Measurements from ENCODE around the gene MYH9.
"Not testable (repeated sequence)": the region's sequence is repeated elsewhere in the genome, so short reads cannot be mapped to it uniquely, and the experiment has no call there.

Gene MYH9

GRCh38 chr22:36298118-36298517 is 89.6 kb downstream of the MYH9 start:
- Histone ChIP-seq H3K27me3 (ENCODE audit: insufficient read depth, low read length) (no peaks in the 10 kb centered on the region), H3K36me3 (ENCODE audit: insufficient read depth, low read depth, low read length) (peaks cover 100% of the 10 kb centered on the region), H3K27ac (ENCODE audit: low read length) (no peak overlapping the region), H3K9me3 (ENCODE audit: insufficient read depth, low read depth, low read length) (no peaks in the 10 kb centered on the region), H3K4me3 (ENCODE audit: low read length) (no peak overlapping the region), H3K4me1 (ENCODE audit: insufficient read depth, low read length) (no peaks in the 10 kb centered on the region), H3K9ac (ENCODE audit: low read depth, low read length) (no peak overlapping the region)

GRCh38 chr22:36297568-36297967 is 90.2 kb downstream of the MYH9 start:
- no peaks in the 10 kb centered on the region for H3K4me1 ChIP-seq (ENCODE audit: insufficient read depth, low read length)
- H3K27ac ChIP-seq (ENCODE audit: low read length): no peak overlapping the region
- H3K27me3 ChIP-seq (ENCODE audit: insufficient read depth, low read length): no peaks in the 10 kb centered on the region
- H3K9ac ChIP-seq (ENCODE audit: low read depth, low read length): no peak overlapping the region
- H3K4me3 ChIP-seq (ENCODE audit: low read length): no peak overlapping the region
- no peaks in the 10 kb centered on the region for H3K9me3 ChIP-seq (ENCODE audit: insufficient read depth, low read depth, low read length)
- H3K36me3 ChIP-seq (ENCODE audit: insufficient read depth, low read depth, low read length): peaks cover 100% of the 10 kb centered on the region

- H3K4me1 ChIP-seq (ENCODE audit: insufficient read depth, low read length): no peaks in the 10 kb centered on the region
- H3K36me3 ChIP-seq (ENCODE audit: insufficient read depth, low read depth, low read length): peaks cover 100% of the 10 kb centered on the region
- no peak overlapping the region for H3K4me3 ChIP-seq (ENCODE audit: low read length)
- no peak overlapping the region for H3K9ac ChIP-seq (ENCODE audit: low read depth, low read length)
- no peak overlapping the region for H3K27ac ChIP-seq (ENCODE audit: low read length)
- H3K27me3 ChIP-seq (ENCODE audit: insufficient read depth, low read length): no peaks in the 10 kb centered on the region
- H3K9me3 ChIP-seq (ENCODE audit: insufficient read depth, low read depth, low read length): 0 out of 2 replicates have a peak, but pooled peaks cover 2% of the 10 kb centered on the region
Measured at GRCh38 chr22:36296690-36297089, 91.1 kb downstream of the MYH9 start.

GRCh38 chr22:36295247-36295646 is 92.5 kb downstream of the MYH9 start:
- Histone ChIP-seq H3K27ac (ENCODE audit: low read length) (no peak overlapping the region), H3K9me3 (ENCODE audit: insufficient read depth, low read depth, low read length) (0 out of 2 replicates have a peak, but pooled peaks cover 3% of the 10 kb centered on the region), H3K4me3 (ENCODE audit: low read length) (no peak overlapping the region), H3K4me1 (ENCODE audit: insufficient read depth, low read length) (no peaks in the 10 kb centered on the region), H3K36me3 (ENCODE audit: insufficient read depth, low read depth, low read length) (peaks cover 88% of the 10 kb centered on the region), H3K27me3 (ENCODE audit: insufficient read depth, low read length) (no peaks in the 10 kb centered on the region), H3K9ac (ENCODE audit: low read depth, low read length) (no peak overlapping the region)

GRCh38 chr22:36294801-36295200 is 93.0 kb downstream of the MYH9 start:
- Histone ChIP-seq H3K9me3 (ENCODE audit: insufficient read depth, low read depth, low read length) (0 out of 2 replicates have a peak, but pooled peaks cover 3% of the 10 kb centered on the region), H3K4me3 (ENCODE audit: low read length) (no peak overlapping the region), H3K27me3 (ENCODE audit: insufficient read depth, low read length) (no peaks in the 10 kb centered on the region), H3K27ac (ENCODE audit: low read length) (no peak overlapping the region), H3K4me1 (ENCODE audit: insufficient read depth, low read length) (no peaks in the 10 kb centered on the region), H3K36me3 (ENCODE audit: insufficient read depth, low read depth, low read length) (peaks cover 87% of the 10 kb centered on the region), H3K9ac (ENCODE audit: low read depth, low read length) (no peak overlapping the region)

- peaks cover 87% of the 10 kb centered on the region for H3K36me3 ChIP-seq (ENCODE audit: insufficient read depth, low read depth, low read length)
- H3K9ac ChIP-seq (ENCODE audit: low read depth, low read length): no peak overlapping the region
- H3K27ac ChIP-seq (ENCODE audit: low read length): no peak overlapping the region
- no peaks in the 10 kb centered on the region for H3K4me1 ChIP-seq (ENCODE audit: insufficient read depth, low read length)
- no peak overlapping the region for H3K4me3 ChIP-seq (ENCODE audit: low read length)
- 0 out of 2 replicates have a peak, but pooled peaks cover 3% of the 10 kb centered on the region for H3K9me3 ChIP-seq (ENCODE audit: insufficient read depth, low read depth, low read length)
- no peaks in the 10 kb centered on the region for H3K27me3 ChIP-seq (ENCODE audit: insufficient read depth, low read length)
Measured at GRCh38 chr22:36294293-36294620, 93.5 kb downstream of the MYH9 start.

- Histone ChIP-seq H3K27me3 (ENCODE audit: insufficient read depth, low read length) (no peaks in the 10 kb centered on the region), H3K4me3 (ENCODE audit: low read length) (no peak overlapping the region), H3K9ac (ENCODE audit: low read depth, low read length) (no peak overlapping the region), H3K9me3 (ENCODE audit: insufficient read depth, low read depth, low read length) (0 out of 2 replicates have a peak, but pooled peaks cover 3% of the 10 kb centered on the region), H3K36me3 (ENCODE audit: insufficient read depth, low read depth, low read length) (peaks cover 87% of the 10 kb centered on the region), H3K4me1 (ENCODE audit: insufficient read depth, low read length) (no peaks in the 10 kb centered on the region), H3K27ac (ENCODE audit: low read length) (no peak overlapping the region)
Measured at GRCh38 chr22:36293606-36294292, 94.0 kb downstream of the MYH9 start.

GRCh38 chr22:36292823-36293530 is 94.8 kb downstream of the MYH9 start:
- no peak overlapping the region for H3K27ac ChIP-seq (ENCODE audit: low read length)
- H3K4me1 ChIP-seq (ENCODE audit: insufficient read depth, low read length): no peaks in the 10 kb centered on the region

GRCh38 chr22:36291831-36292740 is 95.7 kb downstream of the MYH9 start:
- Histone ChIP-seq H3K27ac (ENCODE audit: low read length) (no peak overlapping the region), H3K9me3 (ENCODE audit: insufficient read depth, low read depth, low read length) (0 out of 2 replicates have a peak, but pooled peaks cover 3% of the 10 kb centered on the region), H3K4me1 (ENCODE audit: insufficient read depth, low read length) (no peaks in the 10 kb centered on the region), H3K9ac (ENCODE audit: low read depth, low read length) (no peak overlapping the region), H3K27me3 (ENCODE audit: insufficient read depth, low read length) (no peaks in the 10 kb centered on the region), H3K4me3 (ENCODE audit: low read length) (no peak overlapping the region), H3K36me3 (ENCODE audit: insufficient read depth, low read depth, low read length) (peaks cover 86% of the 10 kb centered on the region)

More at GRCh38 chr22:36292823-36293530, 94.8 kb downstream of the MYH9 start:
- H3K9ac ChIP-seq (ENCODE audit: low read depth, low read length): no peak overlapping the region
- no peak overlapping the region for H3K4me3 ChIP-seq (ENCODE audit: low read length)
- no peaks in the 10 kb centered on the region for H3K27me3 ChIP-seq (ENCODE audit: insufficient read depth, low read length)
- 0 out of 2 replicates have a peak, but pooled peaks cover 3% of the 10 kb centered on the region for H3K9me3 ChIP-seq (ENCODE audit: insufficient read depth, low read depth, low read length)
- H3K36me3 ChIP-seq (ENCODE audit: insufficient read depth, low read depth, low read length): peaks cover 87% of the 10 kb centered on the region

- not testable (repeated sequence) for H3K4me3 ChIP-seq (ENCODE audit: low read length); H3K27me3 ChIP-seq (ENCODE audit: insufficient read depth, low read length); H3K9ac ChIP-seq (ENCODE audit: low read depth, low read length); H3K27ac ChIP-seq (ENCODE audit: low read length); H3K9me3 ChIP-seq (ENCODE audit: insufficient read depth, low read depth, low read length); H3K4me1 ChIP-seq (ENCODE audit: insufficient read depth, low read length)
- peaks cover 85% of the 10 kb centered on the region for H3K36me3 ChIP-seq (ENCODE audit: insufficient read depth, low read depth, low read length)
Measured at GRCh38 chr22:36290391-36291075, 97.2 kb downstream of the MYH9 start.

GRCh38 chr22:36289948-36290371 is 97.8 kb downstream of the MYH9 start:
- H3K4me1 ChIP-seq (ENCODE audit: insufficient read depth, low read length); H3K27ac ChIP-seq (ENCODE audit: low read length); H3K9ac ChIP-seq (ENCODE audit: low read depth, low read length); H3K9me3 ChIP-seq (ENCODE audit: insufficient read depth, low read depth, low read length); H3K27me3 ChIP-seq (ENCODE audit: insufficient read depth, low read length); H3K4me3 ChIP-seq (ENCODE audit: low read length): not testable (repeated sequence)
- peaks cover 85% of the 10 kb centered on the region for H3K36me3 ChIP-seq (ENCODE audit: insufficient read depth, low read depth, low read length)
